ENCODE results near the gene JMJD1C. TPM values are rescaled to one million over a fixed set of nuclear protein-coding genes. Genes with fewer than 3 reads are reported as not detected.
"Not testable (repeated sequence)": the region's sequence is repeated elsewhere in the genome, so short reads cannot be mapped to it uniquely, and the experiment has no call there.

Gene JMJD1C
- polyA plus RNA-seq, 12 donors: 64.8 to 114 (median 87.8) TPM; not detected in 1

- DNase-seq: no peak
These were observed 203.2 kb downstream of the JMJD1C start for GRCh38 chr10:63262430-63263073.

GRCh38 chr10:63261496-63261895, 204.3 kb downstream of the JMJD1C start:
- DNase-seq: no peak

- no peak for DNase-seq
These were observed 204.9 kb downstream of the JMJD1C start for GRCh38 chr10:63260860-63261251.

- DNase-seq: no peak
These were observed 205.5 kb downstream of the JMJD1C start for GRCh38 chr10:63260103-63260859.

- DNase-seq: no peak
These were observed 206.7 kb downstream of the JMJD1C start for GRCh38 chr10:63258920-63259678.

- no peak for DNase-seq
These were observed 208.0 kb downstream of the JMJD1C start for GRCh38 chr10:63257778-63258177.

- no peak for DNase-seq
These were observed 209.6 kb downstream of the JMJD1C start for GRCh38 chr10:63256009-63256773.

GRCh38 chr10:63255316-63255715, 210.5 kb downstream of the JMJD1C start:
- no peak for DNase-seq

GRCh38 chr10:63253040-63253439, 212.7 kb downstream of the JMJD1C start:
- no peak for DNase-seq

- no peak for DNase-seq
These were observed 213.5 kb downstream of the JMJD1C start for GRCh38 chr10:63252095-63252762.

GRCh38 chr10:63250032-63250431, 215.7 kb downstream of the JMJD1C start:
- DNase-seq: no peak

GRCh38 chr10:63247771-63248170, 218.0 kb downstream of the JMJD1C start:
- no peak for DNase-seq

GRCh38 chr10:63246356-63246755, 219.4 kb downstream of the JMJD1C start:
- no peak for DNase-seq

GRCh38 chr10:63241841-63242281, 223.9 kb downstream of the JMJD1C start:
- DNase-seq: no peak

- DNase-seq: no peak
These were observed 225.0 kb downstream of the JMJD1C start for GRCh38 chr10:63240807-63241206.

- no peak for DNase-seq
These were observed 227.3 kb downstream of the JMJD1C start for GRCh38 chr10:63238501-63238900.

GRCh38 chr10:63237396-63237795, 228.4 kb downstream of the JMJD1C start:
- no peak for DNase-seq

GRCh38 chr10:63236113-63236935, 229.5 kb downstream of the JMJD1C start:
- peak; percentile 41 for DNase-seq

GRCh38 chr10:63235136-63235535, 230.6 kb downstream of the JMJD1C start:
- DNase-seq: not testable (repeated sequence)

GRCh38 chr10:63229161-63229560, 236.6 kb downstream of the JMJD1C start:
- DNase-seq: no peak
